ENCODE data around the gene ZSCAN12.

DNA sequence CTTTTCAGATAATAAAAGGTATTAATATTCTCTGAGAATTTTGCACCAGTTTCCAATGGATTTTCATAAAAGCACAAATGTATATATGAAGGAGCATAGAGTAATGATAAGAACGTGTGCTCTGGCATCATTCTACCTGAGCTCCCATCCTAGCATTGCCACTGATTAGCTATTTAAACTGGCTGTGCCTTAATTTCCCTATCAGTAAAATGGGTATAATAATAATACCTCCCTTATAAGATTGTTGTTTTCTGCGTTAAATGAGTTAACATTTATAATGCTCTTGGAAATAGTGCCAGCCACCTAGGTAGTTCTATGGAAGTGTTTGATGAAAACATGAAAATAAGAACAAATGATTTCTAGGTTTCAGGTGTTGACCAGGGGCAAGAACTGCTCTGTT is 38.6 kb downstream of the ZSCAN12 start:
- TF ChIP-seq CTCF (IDR thresholded peaks at IDR 0.05) (no peak), EZH2 (IDR thresholded peaks at IDR 0.05) (no peak), EZH2phosphoT487 (IDR thresholded peaks at IDR 0.05) (no peak)
